Neural cell (in vitro differentiated cells): ENCODE data around the gene HSPA1A.

ENCODE experiments used
- CTCF ChIP-seq: fragments of 450-650 bp; IDR thresholded peaks from 2 replicates; pipeline ENCODE4 v1.5.1; 2014; ENCODE audit warnings: antibody characterized with exemption, mild to moderate bottlenecking, moderate library complexity; ENCODE audit not compliant: poor library complexity, severe bottlenecking
- EP300 ChIP-seq: fragments of 450-650 bp; conservative IDR thresholded peaks from 2 replicates; pipeline ENCODE4 v1.6.1; 2014; ENCODE audit warnings: antibody characterized with exemption, mild to moderate bottlenecking, moderate library complexity; ENCODE audit not compliant: poor library complexity, severe bottlenecking
- EZH2 ChIP-seq: fragments of 200-600, 300-800 bp; shearing (Covaris generic), sonication (generic); IDR thresholded peaks from 2 replicates; pipeline ENCODE4 v1.6.1; 2014; ENCODE audit warnings: antibody characterized with exemption, low read length, borderline replicate concordance, mild to moderate bottlenecking; ENCODE audit not compliant: insufficient read depth, poor library complexity, severe bottlenecking
- RAD21 ChIP-seq: fragments of 450-650 bp; conservative IDR thresholded peaks from 2 replicates; pipeline ENCODE4 v1.6.1; 2014; ENCODE audit warnings: antibody characterized with exemption, mild to moderate bottlenecking, moderate library complexity
- TF ChIP-seq, protein P1 (sequence below): IDR thresholded peaks from 2 replicates; pipeline ENCODE4 v1.6.1; 2012; ENCODE audit warnings: borderline replicate concordance

- TF ChIP-seq CTCF (no peak), EZH2 (no peak), RAD21 (no peak), EP300 (no peak)
- TF ChIP-seq, protein P1, sequence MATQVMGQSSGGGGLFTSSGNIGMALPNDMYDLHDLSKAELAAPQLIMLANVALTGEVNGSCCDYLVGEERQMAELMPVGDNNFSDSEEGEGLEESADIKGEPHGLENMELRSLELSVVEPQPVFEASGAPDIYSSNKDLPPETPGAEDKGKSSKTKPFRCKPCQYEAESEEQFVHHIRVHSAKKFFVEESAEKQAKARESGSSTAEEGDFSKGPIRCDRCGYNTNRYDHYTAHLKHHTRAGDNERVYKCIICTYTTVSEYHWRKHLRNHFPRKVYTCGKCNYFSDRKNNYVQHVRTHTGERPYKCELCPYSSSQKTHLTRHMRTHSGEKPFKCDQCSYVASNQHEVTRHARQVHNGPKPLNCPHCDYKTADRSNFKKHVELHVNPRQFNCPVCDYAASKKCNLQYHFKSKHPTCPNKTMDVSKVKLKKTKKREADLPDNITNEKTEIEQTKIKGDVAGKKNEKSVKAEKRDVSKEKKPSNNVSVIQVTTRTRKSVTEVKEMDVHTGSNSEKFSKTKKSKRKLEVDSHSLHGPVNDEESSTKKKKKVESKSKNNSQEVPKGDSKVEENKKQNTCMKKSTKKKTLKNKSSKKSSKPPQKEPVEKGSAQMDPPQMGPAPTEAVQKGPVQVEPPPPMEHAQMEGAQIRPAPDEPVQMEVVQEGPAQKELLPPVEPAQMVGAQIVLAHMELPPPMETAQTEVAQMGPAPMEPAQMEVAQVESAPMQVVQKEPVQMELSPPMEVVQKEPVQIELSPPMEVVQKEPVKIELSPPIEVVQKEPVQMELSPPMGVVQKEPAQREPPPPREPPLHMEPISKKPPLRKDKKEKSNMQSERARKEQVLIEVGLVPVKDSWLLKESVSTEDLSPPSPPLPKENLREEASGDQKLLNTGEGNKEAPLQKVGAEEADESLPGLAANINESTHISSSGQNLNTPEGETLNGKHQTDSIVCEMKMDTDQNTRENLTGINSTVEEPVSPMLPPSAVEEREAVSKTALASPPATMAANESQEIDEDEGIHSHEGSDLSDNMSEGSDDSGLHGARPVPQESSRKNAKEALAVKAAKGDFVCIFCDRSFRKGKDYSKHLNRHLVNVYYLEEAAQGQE, result no peak
Measured at GRCh38 chr6:31813465-31813849, 1.9 kb upstream of the HSPA1A start.
